NB4 (cell line): Measurements from ENCODE around the gene CCSER1.

Experiments used
- DNase-seq: peaks from one replicate; pipeline ENCODE4 v3.0.0; 2010; ENCODE audit warnings: low read depth
- H3K4me3 ChIP-seq: one replicate; pipeline ENCODE4 v1.5.1; 2011; ENCODE audit warnings: mild to moderate bottlenecking, low read depth, low read length, moderate library complexity
- CTCF ChIP-seq: IDR thresholded peaks from one replicate; pipeline ENCODE4 v1.5.1; 2012; ENCODE audit warnings: low read depth, low read length
- MAX ChIP-seq: IDR thresholded peaks from 2 replicates; pipeline ENCODE4 v1.6.1; 2011; ENCODE audit warnings: low read depth, low read length
- MYC ChIP-seq: IDR thresholded peaks from 2 replicates; pipeline ENCODE4 v1.6.1; 2011; ENCODE audit warnings: low read depth, low read length
- POLR2A ChIP-seq: IDR thresholded peaks from 2 replicates; pipeline ENCODE4 v1.6.1; 2011; ENCODE audit warnings: mild to moderate bottlenecking; ENCODE audit not compliant: insufficient read length; ENCODE audit errors: extremely low read depth

CCSER1 gene

GRCh38 chr4:90570615-90571014 lies 443.4 kb downstream of the CCSER1 start:
- no peak overlapping the region for H3K4me3 ChIP-seq
- no peak for TF ChIP-seq POLR2A
- no peak for TF ChIP-seq MYC
- TF ChIP-seq CTCF: no peak
- TF ChIP-seq MAX: no peak

GRCh38 chr4:90572996-90573395 lies 445.8 kb downstream of the CCSER1 start:
- no peak for TF ChIP-seq MYC
- TF ChIP-seq CTCF: no peak
- no peak for TF ChIP-seq MAX
- TF ChIP-seq POLR2A: no peak
- no peak overlapping the region for H3K4me3 ChIP-seq
- no peak for DNase-seq

More at GRCh38 chr4:90570615-90571014, 443.4 kb downstream of the CCSER1 start:
- no peak for DNase-seq

GRCh38 chr4:90575371-90575770 lies 448.2 kb downstream of the CCSER1 start:
- no peak overlapping the region for H3K4me3 ChIP-seq
- DNase-seq: no peak
- TF ChIP-seq POLR2A (no peak), CTCF (no peak), MAX (no peak), MYC (no peak)

- no peak for DNase-seq
- H3K4me3 ChIP-seq: no peak overlapping the region
- TF ChIP-seq MAX: no peak
- no peak for TF ChIP-seq POLR2A
- TF ChIP-seq MYC: no peak
- TF ChIP-seq CTCF: no peak
Measured at GRCh38 chr4:90580326-90580725, 453.1 kb downstream of the CCSER1 start.

GRCh38 chr4:90582087-90582486 lies 454.9 kb downstream of the CCSER1 start:
- no peak for DNase-seq
- no peak for TF ChIP-seq POLR2A
- H3K4me3 ChIP-seq: no peak overlapping the region

GRCh38 chr4:90584051-90584450 lies 456.9 kb downstream of the CCSER1 start:
- no peak for DNase-seq
- no peak for TF ChIP-seq POLR2A
- TF ChIP-seq MAX: no peak
- TF ChIP-seq CTCF: no peak
- no peak for TF ChIP-seq MYC
- H3K4me3 ChIP-seq: no peak overlapping the region
